Neural progenitor cell (in vitro differentiated cells): ENCODE results near the gene ZNF106. TPM values are rescaled to one million over a fixed set of nuclear protein-coding genes. Genes with fewer than 3 reads are reported as not detected.

ENCODE experiments used
- DNase-seq: peaks from one replicate; pipeline ENCODE4 v3.0.0-alpha.2; 2016; ENCODE audit warnings: low spot score
- H2AFZ ChIP-seq: fragments of 200-600 bp; sonication (generic); replicated peaks from 2 replicates; pipeline ENCODE4 v1.6.1; 2016; ENCODE audit warnings: antibody characterized with exemption
- H3F3A ChIP-seq: fragments of 200-600 bp; sonication (generic); 2 replicates; pipeline ENCODE4 v1.6.1; 2016; ENCODE audit warnings: antibody characterized with exemption, low read depth
- H3K27ac ChIP-seq: fragments of 200-600 bp; sonication (generic); 2 replicates; pipeline ENCODE4 v1.5.1; 2016; ENCODE audit warnings: mild to moderate bottlenecking
- H3K27me3 ChIP-seq: fragments of 200-600 bp; sonication (generic); 2 replicates; pipeline ENCODE4 v1.6.1; 2016; ENCODE audit warnings: mild to moderate bottlenecking, moderate library complexity
- H3K36me3 ChIP-seq: fragments of 200-600 bp; sonication (generic); 2 replicates; pipeline ENCODE4 v1.5.1; 2016
- H3K4me1 ChIP-seq: fragments of 200-600 bp; sonication (generic); 2 replicates; pipeline ENCODE4 v1.6.1; 2016; ENCODE audit warnings: mixed run types
- H3K4me2 ChIP-seq: fragments of 200-600 bp; sonication (generic); 2 replicates; pipeline ENCODE4 v1.6.1; 2016
- H3K4me3 ChIP-seq: fragments of 200-600 bp; sonication (generic); 2 replicates; pipeline ENCODE4 v1.5.1; 2016
- H3K79me2 ChIP-seq: fragments of 200-600 bp; sonication (generic); 2 replicates; pipeline ENCODE4 v1.6.1; 2016; ENCODE audit warnings: low read depth
- H3K9ac ChIP-seq: fragments of 200-600 bp; sonication (generic); 2 replicates; pipeline ENCODE4 v1.6.1; 2016
- H3K9me3 ChIP-seq: fragments of 200-600 bp; sonication (generic); 2 replicates; pipeline ENCODE4 v1.5.1; 2016; ENCODE audit warnings: low read depth
- H4K20me1 ChIP-seq: fragments of 200-600 bp; sonication (generic); 2 replicates; pipeline ENCODE4 v1.6.1; 2016; ENCODE audit warnings: low read depth
- H3K27ac Mint-ChIP-seq: 3 replicates; pipeline ENCODE4 v1.8.0; 2021; ENCODE audit warnings: mixed read lengths
- H3K27me3 Mint-ChIP-seq: 2 replicates; pipeline ENCODE4 v1.8.0; 2022; ENCODE audit warnings: low read depth, mild to moderate bottlenecking, inconsistent platforms, moderate library complexity, mixed read lengths; ENCODE audit not compliant: insufficient read depth
- H3K36me3 Mint-ChIP-seq: 3 replicates; pipeline ENCODE4 v1.8.0; 2021; ENCODE audit warnings: mixed read lengths
- H3K4me1 Mint-ChIP-seq: 3 replicates; pipeline ENCODE4 v1.8.0; 2021; ENCODE audit warnings: mixed read lengths
- H3K4me3 Mint-ChIP-seq: 3 replicates; pipeline ENCODE4 v1.8.0; 2021; ENCODE audit warnings: mild to moderate bottlenecking, moderate library complexity, mixed read lengths
- H3K9me3 Mint-ChIP-seq: 3 replicates; pipeline ENCODE4 v1.8.0; 2020; ENCODE audit warnings: mixed read lengths
- EZH2 ChIP-seq: fragments of 200-600 bp; sonication (generic); IDR thresholded peaks from 2 replicates; pipeline ENCODE4 v1.6.1; 2017; ENCODE audit warnings: antibody characterized with exemption, mild to moderate bottlenecking, moderate library complexity
- EZH2phosphoT487 ChIP-seq: fragments of 200-600 bp; sonication (generic); IDR thresholded peaks from 2 replicates; pipeline ENCODE4 v1.6.1; 2017; ENCODE audit warnings: antibody characterized with exemption
- total RNA-seq: library from RNA; depleted of rRNA; stranded (reverse); fragments of >200 nt; gene quantifications from 2 replicates; pipeline ENCODE4 v1.2.3, GENCODE V29; 2015; ENCODE audit warnings: low replicate concordance
- TF ChIP-seq, protein P1 (sequence below): fragments of 200-600 bp; sonication (generic); IDR thresholded peaks from 2 replicates; pipeline ENCODE4 v1.5.1; 2017; ENCODE audit warnings: antibody characterized with exemption, mild to moderate bottlenecking

ZNF106 gene
- total RNA-seq, 1 donor from 2014 or later: 72.2 TPM

DNA sequence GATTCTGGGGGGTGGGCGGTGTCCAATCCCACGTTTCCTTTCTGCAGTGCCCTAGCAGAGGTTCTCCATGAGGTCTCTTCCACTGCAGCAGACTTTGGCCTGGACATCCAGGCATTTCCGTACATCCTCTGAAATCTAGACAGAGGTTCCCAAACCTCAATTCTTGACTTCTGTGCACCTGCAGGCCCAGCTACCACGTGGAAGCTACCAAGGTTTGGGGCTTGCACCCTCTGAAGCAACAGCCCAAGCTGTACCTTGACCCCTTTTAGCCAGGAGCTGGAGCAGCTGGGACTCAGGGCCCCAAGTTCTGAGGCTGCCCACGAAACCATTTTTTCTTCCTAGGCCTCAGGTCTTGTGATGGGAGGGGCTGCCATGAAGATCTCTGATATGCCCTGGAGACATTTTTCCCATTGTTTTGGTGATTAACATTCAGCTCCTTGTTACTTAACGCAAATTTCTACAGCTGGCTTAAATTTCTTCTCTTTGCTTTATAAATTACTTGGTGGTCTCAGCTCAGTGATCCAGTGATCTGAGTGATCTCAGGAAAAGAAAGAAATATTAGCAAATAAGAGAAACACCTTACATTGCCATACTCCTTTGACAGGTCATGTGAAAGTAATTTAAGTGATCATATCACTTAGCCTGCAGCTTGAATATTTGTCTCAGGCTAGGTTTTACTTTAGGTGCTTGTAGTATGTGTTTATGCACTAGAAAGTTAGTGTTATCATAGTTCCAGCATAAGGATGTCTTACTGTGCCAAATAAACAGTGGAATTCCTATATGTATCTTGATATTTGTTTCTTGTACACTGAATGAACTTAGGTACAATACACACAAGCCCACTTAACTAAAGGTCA lies 7.5 kb upstream of the ZNF106 start:
- TF ChIP-seq, protein P1, sequence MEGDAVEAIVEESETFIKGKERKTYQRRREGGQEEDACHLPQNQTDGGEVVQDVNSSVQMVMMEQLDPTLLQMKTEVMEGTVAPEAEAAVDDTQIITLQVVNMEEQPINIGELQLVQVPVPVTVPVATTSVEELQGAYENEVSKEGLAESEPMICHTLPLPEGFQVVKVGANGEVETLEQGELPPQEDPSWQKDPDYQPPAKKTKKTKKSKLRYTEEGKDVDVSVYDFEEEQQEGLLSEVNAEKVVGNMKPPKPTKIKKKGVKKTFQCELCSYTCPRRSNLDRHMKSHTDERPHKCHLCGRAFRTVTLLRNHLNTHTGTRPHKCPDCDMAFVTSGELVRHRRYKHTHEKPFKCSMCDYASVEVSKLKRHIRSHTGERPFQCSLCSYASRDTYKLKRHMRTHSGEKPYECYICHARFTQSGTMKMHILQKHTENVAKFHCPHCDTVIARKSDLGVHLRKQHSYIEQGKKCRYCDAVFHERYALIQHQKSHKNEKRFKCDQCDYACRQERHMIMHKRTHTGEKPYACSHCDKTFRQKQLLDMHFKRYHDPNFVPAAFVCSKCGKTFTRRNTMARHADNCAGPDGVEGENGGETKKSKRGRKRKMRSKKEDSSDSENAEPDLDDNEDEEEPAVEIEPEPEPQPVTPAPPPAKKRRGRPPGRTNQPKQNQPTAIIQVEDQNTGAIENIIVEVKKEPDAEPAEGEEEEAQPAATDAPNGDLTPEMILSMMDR: no peak
- TF ChIP-seq EZH2phosphoT487 (no peak), EZH2 (no peak)
- Mint-ChIP-seq H3K36me3 (no peaks in the 10 kb centered on the region), H3K27me3 (no peaks in the 10 kb centered on the region), H3K4me1 (peaks cover 21% of the 10 kb centered on the region), H3K4me3 (no peak overlapping the region), H3K27ac (no peak overlapping the region), H3K9me3 (no peaks in the 10 kb centered on the region)
- H2AFZ ChIP-seq: no peak overlapping the region
- H3K9ac ChIP-seq: no peak overlapping the region
- H3K27me3 ChIP-seq: no peaks in the 10 kb centered on the region
- H3K4me1 ChIP-seq: peaks cover 10% of the 10 kb centered on the region
- no peak for DNase-seq
- H3F3A ChIP-seq: peaks cover 8% of the 10 kb centered on the region
- no peak overlapping the region for H3K4me3 ChIP-seq
- H3K36me3 ChIP-seq: no peaks in the 10 kb centered on the region
- no peak overlapping the region for H3K4me2 ChIP-seq
- H3K79me2 ChIP-seq: peaks cover 77% of the 10 kb centered on the region
- no peaks in the 10 kb centered on the region for H3K9me3 ChIP-seq
- H3K27ac ChIP-seq: no peak overlapping the region
- peaks cover 11% of the 10 kb centered on the region for H4K20me1 ChIP-seq

DNA sequence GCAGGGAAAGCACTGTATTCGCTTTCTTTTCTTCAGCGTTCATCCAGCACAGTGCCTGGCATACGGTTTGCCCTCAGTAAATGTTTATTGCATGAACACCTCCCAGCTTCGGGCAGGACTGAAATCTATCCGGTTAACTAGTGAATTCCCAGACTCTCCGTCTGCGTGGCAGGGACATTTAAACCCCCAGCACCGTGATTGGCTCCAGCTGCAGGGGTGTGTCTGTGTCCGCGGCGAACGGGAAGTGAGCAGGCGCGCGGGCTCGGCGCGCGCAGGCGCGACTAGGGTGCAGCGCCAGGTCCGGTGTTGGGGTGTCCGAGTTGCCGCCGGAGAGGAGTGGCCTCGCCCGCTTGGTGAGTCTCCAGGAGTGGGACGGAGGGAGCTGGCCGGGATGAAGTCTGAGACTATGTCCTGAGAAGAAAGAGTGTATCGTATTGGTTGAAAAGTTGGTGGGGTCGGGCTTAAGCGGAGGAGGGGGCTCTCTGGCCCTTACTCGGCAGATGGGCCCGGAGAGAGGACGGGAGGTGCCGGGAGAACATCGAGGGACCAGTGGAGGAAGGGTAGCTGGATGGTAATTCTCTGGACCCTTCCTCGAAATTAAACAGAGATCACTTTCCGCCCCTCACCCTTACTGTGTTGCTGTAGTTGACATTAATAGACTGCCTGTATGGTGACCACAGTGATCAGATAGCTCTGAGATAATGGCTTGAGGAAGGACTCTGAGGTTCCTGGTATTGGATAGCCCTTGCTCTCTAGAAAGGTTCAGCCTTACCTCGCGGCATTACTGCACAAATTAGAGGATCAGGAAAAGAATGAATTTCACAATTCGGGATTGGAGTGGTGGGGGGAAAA lies 4.6 kb upstream of the ZNF106 start, which contains the start of gene SNAP23:
Gene SNAP23, plus strand, starts transcription at position 274 of the 852 bp plus-strand sequence. CDS start 16,213 bp downstream, outside the sequence.
- Histone ChIP-seq H3K79me2 (peaks cover 48% of the 10 kb centered on the region), H4K20me1 (peaks cover 2% of the 10 kb centered on the region), H3K9ac (peak within 1 kb of the TSS; percentile 65), H3F3A (peaks cover 17% of the 10 kb centered on the region), H3K27ac (peak within 1 kb of the TSS; percentile 38), H3K9me3 (no peaks in the 10 kb centered on the region), H3K4me2 (peak within 1 kb of the TSS; percentile 91), H3K27me3 (no peaks in the 10 kb centered on the region), H3K4me1 (peaks cover 10% of the 10 kb centered on the region), H3K4me3 (peak within 1 kb of the TSS; percentile 76), H3K36me3 (no peaks in the 10 kb centered on the region), H2AFZ (peak within 1 kb of the TSS; percentile 85)
- DNase-seq: peak; percentile 96
- Mint-ChIP-seq H3K4me1 (peaks cover 27% of the 10 kb centered on the region), H3K27me3 (peaks cover 2% of the 10 kb centered on the region), H3K27ac (peak within 1 kb of the TSS; percentile 65), H3K9me3 (no peaks in the 10 kb centered on the region), H3K36me3 (no peaks in the 10 kb centered on the region), H3K4me3 (peak within 1 kb of the TSS; percentile 98)
- TF ChIP-seq EZH2phosphoT487 (no peak), EZH2 (no peak)
- TF ChIP-seq, protein P1: no peak

DNA sequence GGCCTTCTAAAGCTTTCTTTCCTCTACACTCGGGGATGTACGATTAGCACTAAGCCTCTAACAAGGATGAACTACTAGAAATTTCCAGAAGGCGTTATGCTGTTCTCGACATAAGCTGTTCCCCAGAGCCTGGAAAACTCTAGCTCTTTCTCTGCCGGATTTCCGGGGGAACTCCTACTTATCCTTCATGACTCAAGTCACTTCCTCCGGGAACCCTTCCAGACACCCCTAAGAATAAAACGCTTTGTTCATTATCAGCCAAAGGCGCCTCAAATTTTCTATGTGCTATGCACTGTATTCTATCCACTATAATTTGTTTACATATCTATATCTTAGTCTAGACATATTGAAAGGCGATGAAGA lies 4.0 kb upstream of the ZNF106 start:
- H3K4me2 ChIP-seq: peak overlapping the region; percentile 91
- H3K4me1 Mint-ChIP-seq: peaks cover 27% of the 10 kb centered on the region
- H3K9me3 ChIP-seq: no peaks in the 10 kb centered on the region
- H3K27ac ChIP-seq: no peak overlapping the region
- peaks cover 23% of the 10 kb centered on the region for H3F3A ChIP-seq
- H4K20me1 ChIP-seq: no peaks in the 10 kb centered on the region
- peak overlapping the region; percentile 53 for H3K27ac Mint-ChIP-seq
- H3K4me3 ChIP-seq: peak overlapping the region; percentile 76
- peaks cover 49% of the 10 kb centered on the region for H3K79me2 ChIP-seq
- TF ChIP-seq, protein P1: no peak
- no peak for TF ChIP-seq EZH2
- H3K36me3 ChIP-seq: no peaks in the 10 kb centered on the region
- no peaks in the 10 kb centered on the region for H3K9me3 Mint-ChIP-seq
- H3K36me3 Mint-ChIP-seq: no peaks in the 10 kb centered on the region
- peaks cover 10% of the 10 kb centered on the region for H3K4me1 ChIP-seq
- H3K4me3 Mint-ChIP-seq: peak overlapping the region; percentile 98
- H3K27me3 ChIP-seq: no peaks in the 10 kb centered on the region
- peaks cover 2% of the 10 kb centered on the region for H3K27me3 Mint-ChIP-seq
- no peak overlapping the region for H3K9ac ChIP-seq
- peak overlapping the region; percentile 85 for H2AFZ ChIP-seq
- DNase-seq: peak; percentile 11
